HG03521 (cell line): ENCODE measurements around the gene RDH14.

ENCODE experiments used
- ATAC-seq: cut with Tn5 transposase; IDR thresholded peaks from one replicate; pipeline ENCODE4 v1.9.1; 2021; ENCODE audit warnings: mild to moderate bottlenecking, moderate library complexity; ENCODE audit not compliant: unreplicated experiment

The RDH14 gene

GRCh38 chr2:18560031-18560796 lies at the start of gene RDH14:
Gene RDH14 (minus strand): TSS chr2:18560653. CDS start chr2:18560572, 81 bp downstream.
- peak; percentile 92 for ATAC-seq

GRCh38 chr2:18610090-18610489 lies 49.6 kb upstream of the RDH14 start:
- no peak for ATAC-seq

- no peak for ATAC-seq
Measured at GRCh38 chr2:18605115-18605514, 44.7 kb upstream of the RDH14 start.

- ATAC-seq: no peak
Measured at GRCh38 chr2:18604531-18604885, 44.1 kb upstream of the RDH14 start.

- no peak for ATAC-seq
Measured at GRCh38 chr2:18603854-18604530, 43.5 kb upstream of the RDH14 start.

- ATAC-seq: no peak
Measured at GRCh38 chr2:18602298-18602697, 41.8 kb upstream of the RDH14 start.

GRCh38 chr2:18600255-18600613 lies 39.8 kb upstream of the RDH14 start:
- no peak for ATAC-seq

GRCh38 chr2:18599509-18600254 lies 39.2 kb upstream of the RDH14 start:
- no peak for ATAC-seq

- no peak for ATAC-seq
Measured at GRCh38 chr2:18598848-18599484, 38.5 kb upstream of the RDH14 start.

- no peak for ATAC-seq
Measured at GRCh38 chr2:18597618-18598017, 37.2 kb upstream of the RDH14 start.

- no peak for ATAC-seq
Measured at GRCh38 chr2:18596993-18597392, 36.5 kb upstream of the RDH14 start.

- ATAC-seq: no peak
Measured at GRCh38 chr2:18593496-18593895, 33.0 kb upstream of the RDH14 start.

GRCh38 chr2:18592372-18592771 lies 31.9 kb upstream of the RDH14 start:
- ATAC-seq: no peak

- ATAC-seq: no peak
Measured at GRCh38 chr2:18589354-18589753, 28.9 kb upstream of the RDH14 start, which contains the start of gene NT5C1B. Gene NT5C1B (minus strand): TSS chr2:18589569. CDS start chr2:18589468, 101 bp downstream.

GRCh38 chr2:18588802-18589201 lies 28.3 kb upstream of the RDH14 start:
- ATAC-seq: no peak

GRCh38 chr2:18588049-18588448 lies 27.6 kb upstream of the RDH14 start:
- ATAC-seq: no peak

- no peak for ATAC-seq
Measured at GRCh38 chr2:18585526-18585925, 25.1 kb upstream of the RDH14 start.

GRCh38 chr2:18584608-18584954 lies 24.1 kb upstream of the RDH14 start:
- no peak for ATAC-seq

GRCh38 chr2:18583905-18584607 lies 23.6 kb upstream of the RDH14 start:
- ATAC-seq: no peak

- no peak for ATAC-seq
Measured at GRCh38 chr2:18580606-18581005, 20.2 kb upstream of the RDH14 start.

GRCh38 chr2:18578033-18578432 lies 17.6 kb upstream of the RDH14 start:
- no peak for ATAC-seq
